Stomach (tissue), 4 donors: ENCODE results near the gene RCAN2.

Source experiments
- POLR2A ChIP-seq, 4 donors: fragments of 450-650 bp; IDR thresholded peaks; one replicate each; pipeline ENCODE4 v1.6.1; 2016; ENCODE audit warnings: antibody characterized with exemption in 4 of 4, control low read depth in 2 of 4, mild to moderate bottlenecking in 1 of 4, moderate library complexity in 1 of 4
- TF ChIP-seq, protein P1 (sequence below), 7 experiments: fragments of 450-650 bp in 4 of 7; fragments of 200-600 bp in 3 of 7; sonication (generic) in 3 of 7; IDR thresholded peaks; one replicate each; pipeline ENCODE4 v1.5.1; 2016 to 2019; ENCODE audit warnings: antibody characterized with exemption in 7 of 7, control low read depth in 2 of 7, mild to moderate bottlenecking in 1 of 7

DNA sequence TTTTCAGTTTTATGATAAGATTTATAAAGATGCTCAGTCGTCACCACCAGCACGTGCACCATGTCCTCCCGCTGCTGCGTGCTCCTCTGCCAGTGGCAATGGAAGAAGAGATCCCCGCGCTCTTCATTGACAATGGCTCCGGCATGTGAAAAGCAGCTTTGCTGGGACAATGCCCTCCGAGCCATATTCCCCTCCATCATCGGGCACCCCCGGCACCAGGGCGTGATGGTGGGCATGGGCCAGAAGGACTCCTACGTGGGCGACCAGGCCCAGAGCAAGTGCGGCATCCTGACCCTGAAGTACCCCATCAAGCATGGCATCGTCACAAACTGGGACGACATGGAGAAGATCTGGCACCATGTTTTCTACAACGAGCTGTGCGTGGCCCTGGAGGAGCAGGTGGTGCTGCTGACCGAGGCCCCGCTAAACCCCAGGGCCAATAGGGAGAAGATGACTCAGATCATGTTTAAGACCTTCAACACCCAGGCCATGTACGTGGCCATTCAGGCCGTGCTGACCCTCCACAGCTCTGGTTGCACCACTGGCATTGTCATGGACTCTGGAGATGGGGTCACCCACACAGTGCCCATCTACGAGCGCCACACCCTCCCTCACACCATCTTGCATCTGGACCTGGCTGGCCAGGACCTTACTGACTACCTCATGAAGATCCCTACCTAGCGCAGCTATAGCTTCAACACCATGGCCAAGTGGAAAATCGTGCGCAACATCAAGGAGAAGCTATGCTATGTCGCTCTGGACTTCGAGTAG, 286.2 kb downstream of the RCAN2 start:
- TF ChIP-seq, protein P1, sequence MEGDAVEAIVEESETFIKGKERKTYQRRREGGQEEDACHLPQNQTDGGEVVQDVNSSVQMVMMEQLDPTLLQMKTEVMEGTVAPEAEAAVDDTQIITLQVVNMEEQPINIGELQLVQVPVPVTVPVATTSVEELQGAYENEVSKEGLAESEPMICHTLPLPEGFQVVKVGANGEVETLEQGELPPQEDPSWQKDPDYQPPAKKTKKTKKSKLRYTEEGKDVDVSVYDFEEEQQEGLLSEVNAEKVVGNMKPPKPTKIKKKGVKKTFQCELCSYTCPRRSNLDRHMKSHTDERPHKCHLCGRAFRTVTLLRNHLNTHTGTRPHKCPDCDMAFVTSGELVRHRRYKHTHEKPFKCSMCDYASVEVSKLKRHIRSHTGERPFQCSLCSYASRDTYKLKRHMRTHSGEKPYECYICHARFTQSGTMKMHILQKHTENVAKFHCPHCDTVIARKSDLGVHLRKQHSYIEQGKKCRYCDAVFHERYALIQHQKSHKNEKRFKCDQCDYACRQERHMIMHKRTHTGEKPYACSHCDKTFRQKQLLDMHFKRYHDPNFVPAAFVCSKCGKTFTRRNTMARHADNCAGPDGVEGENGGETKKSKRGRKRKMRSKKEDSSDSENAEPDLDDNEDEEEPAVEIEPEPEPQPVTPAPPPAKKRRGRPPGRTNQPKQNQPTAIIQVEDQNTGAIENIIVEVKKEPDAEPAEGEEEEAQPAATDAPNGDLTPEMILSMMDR (IDR thresholded peaks at IDR 0.05), result no peak
- no peak for TF ChIP-seq POLR2A (IDR thresholded peaks at IDR 0.05)
